ENCODE results near the gene GET4. TPM values are rescaled to one million over a fixed set of nuclear protein-coding genes. Genes with fewer than 3 reads are reported as not detected.
"Not testable (repeated sequence)": the region's sequence is repeated elsewhere in the genome, so short reads cannot be mapped to it uniquely, and the experiment has no call there.

Gene GET4
- total RNA-seq, 6 experiments from 2014 or later: 15.6 to 38.3 (median 28.3) TPM

- Histone ChIP-seq H3K9me3 (no peaks in the 10 kb centered on the region), H3K4me3 (no peak overlapping the region), H3K27ac (peak overlapping the region; percentile 21 to 60 (median 44)), H3K36me3 (no peaks in the 10 kb centered on the region), H3K27me3 (no peaks in the 10 kb centered on the region), H3K4me1 (no peaks in the 10 kb centered on the region)
- intact Hi-C loops (cut with DNase I): no loop called here
- TF ChIP-seq CTCF (IDR thresholded peaks at IDR 0.05): no peak
- WGBS (ENCODE audit: insufficient coverage, low coverage, low lambda C conversion rate, missing lambda C conversion rate): 27% methylated on average over 7 of the region's 40 CpGs
- ATAC-seq (peak; percentile 67 to 83 (median 74)), DNase-seq (peak; percentile 70 to 82 (median 78))
Observed at GRCh38 chr7:923108-924041, 47.0 kb downstream of the GET4 start.

GRCh38 chr7:924042-924441 lies 47.7 kb downstream of the GET4 start:
- H3K36me3 ChIP-seq; H3K4me1 ChIP-seq; H3K27me3 ChIP-seq; H3K27ac ChIP-seq; H3K4me3 ChIP-seq; H3K9me3 ChIP-seq; ATAC-seq; intact Hi-C loops (cut with DNase I): not testable (repeated sequence)
- 67% methylated on average over 8 of the region's 25 CpGs for WGBS (ENCODE audit: insufficient coverage, low coverage, low lambda C conversion rate, missing lambda C conversion rate)
- peak in 2 of 3 donors; percentile 39 to 55 for DNase-seq

- H3K27me3 ChIP-seq: no peaks in the 10 kb centered on the region
- TF ChIP-seq CTCF (IDR thresholded peaks at IDR 0.05) (no peak), POLR2A (IDR thresholded peaks at IDR 0.05) (no peak)
- H3K4me1 ChIP-seq: no peaks in the 10 kb centered on the region
- intact Hi-C loops (cut with DNase I): no loop called here
- DNase-seq (peak; percentile 28 to 55 (median 45)), ATAC-seq (peak in 1 of 4 donors; percentile 11)
- no peak overlapping the region for H3K4me3 ChIP-seq
- WGBS (ENCODE audit: insufficient coverage, low coverage, low lambda C conversion rate, missing lambda C conversion rate): 40% methylated on average over 11 of the region's 24 CpGs
- no peaks in the 10 kb centered on the region for H3K36me3 ChIP-seq
- H3K27ac ChIP-seq: no peak overlapping the region
- no peaks in the 10 kb centered on the region for H3K9me3 ChIP-seq
Observed at GRCh38 chr7:924541-925231, 48.3 kb downstream of the GET4 start.

GRCh38 chr7:925601-926000 lies 49.2 kb downstream of the GET4 start:
- intact Hi-C loops (cut with DNase I): no loop called here
- Histone ChIP-seq H3K36me3 (no peaks in the 10 kb centered on the region), H3K4me1 (no peaks in the 10 kb centered on the region), H3K27ac (no peak overlapping the region), H3K9me3 (no peaks in the 10 kb centered on the region), H3K27me3 (no peaks in the 10 kb centered on the region), H3K4me3 (no peak overlapping the region)
- ATAC-seq (peak in 1 of 4 donors; percentile 4), DNase-seq (peak; percentile 25 to 51 (median 48))
- TF ChIP-seq POLR2A (IDR thresholded peaks at IDR 0.05): no peak
- no peak for TF ChIP-seq CTCF (IDR thresholded peaks at IDR 0.05)
- WGBS (ENCODE audit: insufficient coverage, low coverage, low lambda C conversion rate, missing lambda C conversion rate): 82% methylated on average over 3 of the region's 18 CpGs

Data from right lobe of liver (tissue), 6 donors.